Activated T-helper 1 cell treated with Interleukin-2 at 50 U/mL for 16 hours (primary cell): ENCODE measurements around the gene TENM4.

Experiments
- DNase-seq: peaks from one replicate; pipeline ENCODE4 v3.0.0-alpha.2; 2020; ENCODE audit warnings: low read depth

Gene TENM4

DNA sequence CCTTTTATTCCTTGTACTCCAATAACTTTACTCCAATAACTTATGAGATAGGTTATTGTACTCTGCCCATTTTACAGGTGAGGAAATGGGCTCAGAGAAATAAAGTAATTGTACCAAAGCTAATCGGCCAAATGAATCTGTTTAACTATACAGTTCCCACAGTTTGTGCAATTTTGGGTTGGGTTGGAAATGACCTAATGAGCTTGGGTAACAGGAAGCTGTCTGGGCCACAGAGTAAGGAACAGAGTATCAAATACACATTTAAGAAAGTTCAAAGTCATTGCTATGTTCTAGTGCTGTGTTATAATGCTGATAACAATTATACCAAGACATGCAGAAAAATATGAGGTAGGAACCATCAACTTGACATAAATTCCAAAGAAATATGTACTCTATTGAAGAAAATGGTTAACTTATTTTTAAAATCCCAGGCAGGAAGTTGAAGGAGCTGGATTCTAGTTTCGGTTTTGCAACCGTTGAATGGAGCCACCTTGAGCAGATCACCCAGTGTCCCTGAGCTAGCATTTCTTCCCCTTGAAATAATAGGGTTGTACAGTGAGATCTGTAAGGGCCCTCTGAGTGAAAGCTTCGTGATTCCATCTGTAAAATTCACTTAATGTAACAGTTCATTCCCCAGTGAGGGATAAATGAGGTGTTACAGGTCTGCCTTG lies 505.3 kb downstream of the TENM4 start:
- no peak for DNase-seq

DNA sequence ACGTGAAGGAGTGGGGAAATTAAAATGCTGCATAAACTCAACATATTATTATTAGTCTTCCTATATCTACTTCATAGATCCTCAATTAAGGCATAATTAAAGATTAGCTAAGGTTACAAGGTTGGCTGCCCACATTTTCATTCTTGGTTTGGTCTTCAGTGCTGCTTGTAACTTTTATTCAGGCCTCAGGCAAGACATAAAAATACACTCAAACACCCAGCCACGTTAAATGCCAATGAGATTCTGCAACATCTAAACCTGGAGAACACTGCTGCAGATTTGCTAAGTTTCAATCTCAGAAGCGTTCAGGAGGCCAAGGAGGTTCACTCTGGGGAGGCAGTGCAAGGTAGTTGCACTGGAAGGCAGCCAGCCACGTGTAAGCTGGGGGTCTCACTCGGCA lies 507.5 kb downstream of the TENM4 start:
- no peak for DNase-seq

DNA sequence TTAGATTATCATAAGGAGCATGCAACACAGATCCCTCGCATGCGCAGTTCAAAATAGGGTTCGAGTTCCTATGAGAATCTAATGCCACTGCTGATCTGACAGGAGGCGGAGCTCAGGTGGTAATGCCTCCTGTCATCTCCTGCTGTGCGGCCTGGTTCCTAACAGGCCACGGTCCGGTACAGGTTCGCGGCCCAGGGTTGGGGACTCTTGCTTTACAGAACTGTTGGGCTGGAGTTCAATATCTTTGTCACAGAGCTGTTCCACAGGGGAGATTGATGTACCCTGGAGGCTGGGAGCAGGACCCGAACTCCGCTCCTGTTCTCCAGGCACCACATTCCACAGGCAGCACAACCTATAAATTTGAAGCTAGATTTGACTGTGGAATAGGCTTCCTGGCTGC lies 508.1 kb downstream of the TENM4 start:
- DNase-seq, result no peak

DNA sequence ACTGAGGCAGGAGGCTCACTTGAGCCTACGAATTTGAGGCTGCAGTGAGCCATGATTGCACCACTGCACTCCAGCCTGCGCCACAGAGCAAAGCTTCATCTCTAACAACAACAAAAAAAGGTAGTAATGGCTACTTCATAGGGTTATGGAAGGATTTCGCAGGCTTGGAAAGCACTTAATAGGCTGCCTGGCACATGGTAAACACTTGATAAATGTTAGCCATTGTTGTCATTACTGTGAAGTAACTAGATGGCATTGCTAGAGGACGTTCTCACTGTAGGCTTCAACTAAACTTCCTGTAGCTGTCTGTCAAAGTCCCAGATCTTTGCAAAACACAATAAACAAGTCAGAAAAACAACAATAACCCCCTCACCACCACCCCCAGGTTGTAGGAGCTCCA lies 508.9 kb downstream of the TENM4 start:
- no peak for DNase-seq

DNA sequence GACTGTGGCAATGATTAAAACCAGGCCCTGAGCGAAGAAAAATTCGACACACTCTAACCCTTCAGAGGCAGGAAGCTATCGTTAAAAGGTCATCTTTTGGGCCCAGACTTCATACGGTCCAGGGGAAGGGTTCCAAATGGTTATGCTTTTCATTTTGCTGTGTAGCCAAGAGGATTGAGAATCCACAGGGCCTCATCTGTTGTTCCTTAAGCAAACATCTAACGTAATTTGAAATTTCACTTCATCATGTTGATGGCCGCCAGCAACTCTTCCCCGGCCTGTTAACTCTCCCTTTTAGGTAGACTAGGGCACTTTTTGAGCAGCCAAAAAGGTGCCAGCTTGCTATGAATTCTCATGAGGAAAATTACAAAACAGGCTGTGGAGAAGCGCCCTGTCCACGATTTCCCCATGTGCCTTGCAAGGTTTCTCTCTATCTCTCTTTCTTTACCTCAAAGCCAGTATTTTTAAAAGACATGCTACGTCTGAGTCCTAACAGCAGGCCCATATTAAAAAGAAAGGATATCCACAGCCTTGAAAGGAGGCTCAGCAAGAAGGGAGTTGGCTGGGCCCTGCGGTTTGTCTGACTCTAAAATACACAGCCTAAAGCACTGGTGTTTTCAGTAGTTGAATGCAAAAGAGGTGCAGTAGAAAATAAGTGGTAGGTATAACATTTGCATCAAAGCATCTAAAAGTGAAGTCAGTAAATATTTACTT lies 509.9 kb downstream of the TENM4 start:
- DNase-seq, result no peak

DNA sequence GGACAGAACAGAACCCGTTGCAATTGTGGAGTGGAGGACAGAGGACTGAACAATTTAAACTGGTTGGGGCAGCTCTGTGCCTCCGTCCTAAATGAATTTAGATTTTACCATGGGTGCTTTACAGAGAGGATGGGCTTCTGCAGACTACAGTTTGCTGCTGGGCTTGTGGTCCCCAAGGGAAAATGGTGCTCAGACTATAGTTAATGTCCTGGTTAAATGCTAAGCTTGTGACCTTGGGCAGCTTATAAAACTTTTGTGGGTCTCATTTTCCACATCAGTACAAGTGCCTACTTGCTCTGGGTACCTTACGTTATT lies 511.0 kb downstream of the TENM4 start:
- DNase-seq, result no peak

DNA sequence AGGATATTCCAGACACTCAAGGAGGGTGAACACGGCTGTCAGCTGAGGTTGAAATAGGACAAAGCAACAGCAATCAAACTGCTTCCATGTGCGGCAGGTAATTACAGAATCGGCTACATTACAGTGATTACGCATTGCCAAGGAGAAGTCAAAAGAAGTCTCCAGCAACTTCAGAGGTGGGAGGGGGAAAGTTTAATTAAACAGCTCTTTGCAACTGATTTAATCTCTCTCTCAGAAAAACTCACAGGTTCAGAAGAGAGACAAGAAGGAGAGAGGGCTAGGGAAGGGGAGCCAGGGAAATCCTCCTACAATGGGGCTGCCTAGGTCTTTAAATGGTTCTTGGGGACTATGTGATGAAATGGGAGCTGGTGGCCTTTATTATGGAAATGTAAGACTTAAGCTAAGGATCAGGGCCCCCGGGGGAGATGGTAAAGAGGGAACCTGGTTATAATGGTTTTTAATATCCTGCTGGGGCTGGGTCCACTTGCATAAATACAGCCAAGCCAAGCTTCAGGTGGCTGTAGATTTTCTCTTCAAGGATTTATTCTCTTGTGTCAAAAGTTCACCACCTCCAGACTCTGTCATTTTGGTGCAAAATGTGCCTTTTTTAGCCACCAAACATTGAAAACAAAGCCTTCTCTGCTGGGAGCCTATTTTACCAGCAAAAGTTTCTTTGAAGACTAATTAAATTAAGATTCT lies 511.5 kb downstream of the TENM4 start:
- no peak for DNase-seq

DNA sequence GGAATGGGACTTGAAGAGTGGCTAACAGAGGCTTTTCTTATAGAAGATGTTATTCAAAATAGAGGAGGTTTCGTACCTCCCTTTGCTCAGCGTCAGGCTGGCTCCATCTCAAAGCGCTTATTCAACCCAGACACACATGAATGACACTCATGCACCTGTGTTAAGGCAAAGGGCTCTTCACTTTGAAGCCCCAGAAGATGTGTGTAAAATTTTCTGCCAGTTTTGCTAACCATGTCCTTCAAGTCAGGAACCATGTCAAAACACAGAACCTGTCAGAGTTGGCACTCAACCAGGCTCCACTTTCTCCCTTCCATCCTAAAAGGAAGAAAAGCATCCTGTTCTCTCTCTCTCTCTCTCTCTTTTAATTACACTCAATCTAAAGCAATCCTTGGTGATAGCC lies 513.3 kb downstream of the TENM4 start:
- no peak for DNase-seq

DNA sequence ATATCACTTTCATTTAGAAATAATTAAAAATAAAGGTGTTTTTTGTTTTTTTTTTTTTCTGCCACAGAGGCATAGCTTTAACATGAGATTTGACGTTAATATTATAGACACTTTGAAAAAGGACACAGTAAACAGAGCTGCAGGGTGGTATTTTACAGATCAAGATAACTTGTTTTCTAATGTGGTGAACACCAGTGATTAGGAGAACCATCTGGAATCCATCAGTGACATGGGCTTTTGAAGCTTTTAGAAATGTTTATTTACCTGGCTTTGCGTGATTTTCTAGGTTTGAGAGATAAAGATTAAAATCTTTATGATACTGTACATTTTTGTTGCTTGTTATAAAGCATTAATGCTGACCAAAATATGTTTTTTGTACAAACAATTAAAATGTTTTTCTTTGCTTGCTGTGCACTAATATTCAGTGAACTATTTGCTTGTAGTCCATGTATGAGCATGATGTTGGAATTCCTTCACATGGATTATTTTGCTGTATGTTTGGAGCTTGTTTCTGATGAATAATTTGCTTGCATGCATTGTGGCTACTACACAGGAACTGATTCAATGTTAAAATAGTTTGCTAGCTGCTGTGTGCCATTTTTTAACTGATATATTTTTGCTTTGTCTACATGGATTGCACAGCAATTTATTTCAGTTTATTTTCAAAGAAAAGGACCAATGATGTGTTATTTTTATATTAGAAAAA lies 514.0 kb downstream of the TENM4 start:
- DNase-seq, result no peak

DNA sequence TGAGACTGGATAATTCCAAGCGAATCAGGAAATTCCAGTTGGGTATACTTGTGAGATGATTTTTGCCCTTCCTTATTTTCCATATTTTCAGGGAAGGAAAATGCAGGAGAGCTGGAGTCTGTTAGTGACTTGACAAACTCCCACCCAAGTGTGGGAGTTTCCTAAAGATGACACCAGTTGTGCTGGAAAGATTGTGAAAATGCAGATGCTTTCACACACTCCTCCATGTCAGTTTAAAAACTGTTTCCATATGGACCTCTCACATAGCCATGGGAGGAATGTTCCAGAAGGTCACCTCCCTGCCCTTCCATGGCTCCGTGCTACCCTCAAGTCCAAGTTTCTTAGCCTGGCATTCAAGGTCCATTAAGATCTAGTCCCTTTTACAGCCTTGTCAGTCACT lies 515.4 kb downstream of the TENM4 start:
- DNase-seq, result no peak

DNA sequence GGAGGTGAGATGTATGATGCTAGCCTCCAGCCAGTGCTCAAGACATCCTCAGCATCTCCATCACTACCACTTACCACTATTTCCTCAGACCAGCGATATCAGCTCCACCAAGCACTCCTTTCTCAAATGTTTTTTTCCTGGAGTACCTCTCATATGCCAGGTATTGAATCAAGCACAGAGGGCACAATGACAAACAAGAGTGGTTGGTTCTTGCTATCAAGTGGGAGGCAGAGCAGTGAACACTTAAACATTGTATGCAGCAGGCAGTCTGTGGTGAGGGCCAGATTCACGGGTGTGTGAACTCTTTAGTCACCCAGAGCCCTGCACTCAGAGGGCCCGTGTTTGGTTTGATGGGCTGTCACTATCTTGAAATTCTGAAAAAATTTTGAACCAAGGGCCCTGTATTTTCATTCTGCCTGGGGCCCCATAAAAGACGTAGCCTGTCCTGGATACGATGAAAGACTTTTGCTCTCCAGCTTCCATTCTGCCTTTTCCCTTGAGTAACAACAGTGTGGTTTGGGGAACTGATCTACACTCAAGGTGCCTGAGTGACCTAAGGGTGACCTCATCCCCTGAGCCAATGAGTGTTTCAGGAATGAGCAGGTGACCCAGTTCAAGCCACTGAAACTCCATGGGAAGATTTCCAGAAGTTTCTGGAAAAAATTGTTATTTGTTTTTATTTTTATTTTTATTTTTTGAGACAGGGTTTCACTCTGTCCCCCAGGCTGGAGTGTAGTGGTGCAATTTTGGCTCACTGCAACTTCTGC lies 517.8 kb downstream of the TENM4 start:
- DNase-seq, result no peak

DNA sequence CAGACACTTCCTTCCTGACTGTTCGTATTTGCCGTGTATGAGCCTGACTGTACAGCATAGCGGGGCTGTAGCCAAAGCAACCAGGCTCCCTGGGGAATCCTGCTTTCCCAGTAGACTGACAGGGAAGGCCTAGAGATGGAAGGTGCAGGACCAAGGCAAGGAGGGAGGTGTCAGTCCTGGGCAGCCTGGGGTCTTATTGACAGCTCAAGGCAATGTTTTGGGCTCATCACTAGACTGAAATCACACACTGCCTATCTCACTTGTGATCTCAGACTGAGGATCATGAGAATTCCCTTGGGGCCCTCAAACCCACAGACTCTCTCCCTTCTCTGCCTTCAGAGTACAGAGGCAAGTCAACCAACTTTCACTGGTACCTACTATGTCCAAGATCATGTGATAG lies 519.3 kb downstream of the TENM4 start:
- no peak for DNase-seq

DNA sequence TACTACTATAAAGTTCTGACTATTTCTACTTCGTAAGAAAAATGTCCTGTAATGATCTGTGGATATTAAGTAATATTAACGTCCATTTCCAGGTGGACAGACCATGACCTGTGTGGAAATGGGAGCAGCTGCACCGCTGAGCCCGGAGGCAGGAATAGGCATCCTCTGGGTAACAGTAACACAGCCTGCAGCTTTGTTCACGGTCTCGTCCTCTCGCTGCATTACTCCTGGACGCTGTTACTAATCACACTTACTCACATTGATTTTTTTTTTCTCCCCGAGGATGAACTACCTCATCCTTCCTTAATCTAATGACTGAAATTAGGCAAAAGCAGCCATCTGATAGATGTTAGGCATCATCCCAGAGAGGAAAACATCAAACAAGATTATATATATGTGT lies 520.5 kb downstream of the TENM4 start:
- DNase-seq, result no peak

DNA sequence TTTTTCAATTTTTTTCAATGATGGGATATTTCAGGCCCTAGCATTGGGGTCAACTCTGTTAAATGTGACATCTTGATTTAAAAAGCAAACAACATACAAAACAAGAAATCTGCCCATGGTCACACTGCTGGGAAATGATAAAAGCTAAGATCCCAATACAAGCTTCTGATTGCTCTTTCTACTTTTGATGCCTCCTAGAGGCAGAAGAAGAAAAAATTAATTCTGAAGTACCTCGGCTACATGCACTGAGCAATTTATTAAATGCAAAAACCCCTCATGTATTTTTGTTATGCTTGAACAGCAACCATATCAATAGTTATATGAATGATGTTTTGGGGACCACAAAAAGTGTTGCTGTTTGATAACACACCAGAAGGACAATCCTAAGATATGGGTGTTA lies 524.1 kb downstream of the TENM4 start:
- DNase-seq, result no peak

DNA sequence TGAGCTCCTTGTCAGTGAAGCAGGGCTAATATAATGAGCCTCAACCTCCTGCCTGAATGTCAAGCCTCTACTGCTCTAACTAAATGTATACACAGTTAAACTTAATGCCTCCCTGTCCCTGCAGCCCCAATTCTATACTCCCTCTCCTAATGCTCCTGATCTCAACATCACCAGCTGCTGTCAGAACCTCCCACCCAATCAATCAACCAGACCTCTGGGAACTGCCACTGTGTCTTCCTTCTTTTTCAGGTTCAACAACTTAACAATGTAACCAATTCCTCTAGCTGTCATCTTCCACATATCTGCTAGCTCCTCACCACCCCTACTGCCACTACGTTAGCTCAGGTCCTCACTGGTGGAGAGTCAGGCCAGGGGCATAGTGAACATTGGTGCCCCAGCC lies 526.3 kb downstream of the TENM4 start:
- DNase-seq, result no peak

DNA sequence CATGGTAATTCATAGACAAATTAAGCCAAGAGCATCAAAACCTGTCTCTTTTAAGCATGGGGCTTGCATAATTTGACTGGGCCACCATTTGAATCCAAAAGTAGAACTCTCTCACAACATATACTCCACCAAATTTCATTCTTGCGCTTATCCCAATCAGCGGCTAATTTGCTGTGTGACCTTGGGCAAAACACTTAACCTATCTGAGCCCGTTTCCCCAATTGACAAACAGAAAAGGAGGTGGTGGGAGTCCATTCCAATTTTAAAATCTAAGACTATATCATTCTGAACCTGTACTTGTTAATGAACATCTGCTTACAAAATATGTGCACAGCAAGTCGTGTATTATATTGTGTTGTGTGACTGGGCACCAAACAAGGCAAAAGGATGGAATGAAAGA lies 528.1 kb downstream of the TENM4 start:
- DNase-seq, result no peak

DNA sequence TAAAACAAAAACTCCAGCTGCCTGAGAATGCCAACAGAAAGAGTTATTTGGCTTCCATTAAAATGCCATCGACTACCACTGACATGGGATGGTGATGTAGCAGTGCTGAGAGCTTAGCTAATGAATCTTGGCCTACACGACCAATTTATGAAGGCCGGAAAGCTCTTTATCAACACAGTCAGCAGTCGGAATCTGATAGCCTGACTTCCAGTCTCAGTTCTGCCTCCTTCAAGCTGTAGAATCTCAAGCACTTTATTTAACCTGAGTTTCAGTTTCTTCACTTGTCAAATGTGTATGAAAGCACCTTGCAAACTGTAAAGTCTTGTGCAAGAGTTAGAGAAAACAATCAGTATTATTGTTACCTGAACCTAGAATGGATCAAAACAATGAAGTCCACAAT lies 530.5 kb downstream of the TENM4 start:
- DNase-seq, result no peak

DNA sequence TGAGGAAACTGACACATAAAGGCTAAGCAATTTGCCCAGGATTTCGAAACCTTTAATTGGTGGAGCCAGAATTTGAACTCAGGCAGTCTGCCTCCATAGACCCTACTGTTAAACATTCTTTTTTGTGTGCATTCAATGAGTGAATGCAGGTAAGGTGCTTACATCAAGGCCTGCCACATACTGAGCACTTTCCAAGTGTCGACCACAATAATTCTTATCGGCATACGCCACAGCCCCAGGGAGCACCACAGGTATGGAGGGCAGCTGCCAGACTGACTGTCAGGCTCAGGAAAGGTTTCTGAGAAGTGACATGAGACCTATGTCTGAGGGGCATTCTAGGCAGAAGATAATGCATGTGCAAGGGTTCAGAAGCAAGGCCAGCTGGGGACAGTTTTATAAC lies 531.4 kb downstream of the TENM4 start:
- DNase-seq, result no peak

DNA sequence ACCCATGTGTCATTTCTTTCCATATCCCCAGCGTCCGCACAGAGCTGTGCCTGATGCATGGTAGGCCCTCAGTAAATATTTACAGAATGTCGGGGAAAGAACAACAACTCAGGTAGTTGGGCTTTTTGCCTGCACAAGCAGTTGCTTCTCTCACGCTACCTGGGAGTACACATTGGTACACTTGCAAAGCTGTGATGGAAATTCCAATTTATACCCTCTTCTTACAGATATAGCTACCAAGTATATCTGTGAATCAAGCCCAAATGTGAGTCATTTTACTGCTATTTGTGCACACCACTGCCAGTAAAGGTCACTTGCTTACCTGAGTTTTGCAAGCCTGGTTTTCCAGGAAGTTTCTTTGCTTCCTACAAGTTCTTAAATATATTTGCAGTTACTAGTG lies 533.2 kb downstream of the TENM4 start:
- DNase-seq, result no peak

DNA sequence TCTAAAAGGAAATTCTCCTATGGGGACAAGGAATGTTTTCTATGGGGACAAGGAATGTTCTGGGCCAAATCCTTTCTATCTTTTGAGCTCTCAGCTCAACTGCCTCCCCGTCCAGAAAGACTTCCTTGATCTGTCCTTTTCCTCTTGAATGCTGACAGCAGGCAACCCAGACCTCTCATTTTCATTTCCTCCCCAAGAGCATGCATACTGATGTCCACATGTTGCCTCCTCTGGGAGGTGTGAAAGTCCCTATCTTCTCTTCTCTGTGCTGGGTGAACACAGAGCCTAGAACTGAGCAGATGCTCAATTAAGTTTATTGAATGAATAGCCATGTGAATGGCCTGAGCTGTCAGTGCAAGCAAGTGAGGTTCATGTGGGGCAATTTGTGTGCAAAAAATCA lies 534.3 kb downstream of the TENM4 start:
- no peak for DNase-seq

DNA sequence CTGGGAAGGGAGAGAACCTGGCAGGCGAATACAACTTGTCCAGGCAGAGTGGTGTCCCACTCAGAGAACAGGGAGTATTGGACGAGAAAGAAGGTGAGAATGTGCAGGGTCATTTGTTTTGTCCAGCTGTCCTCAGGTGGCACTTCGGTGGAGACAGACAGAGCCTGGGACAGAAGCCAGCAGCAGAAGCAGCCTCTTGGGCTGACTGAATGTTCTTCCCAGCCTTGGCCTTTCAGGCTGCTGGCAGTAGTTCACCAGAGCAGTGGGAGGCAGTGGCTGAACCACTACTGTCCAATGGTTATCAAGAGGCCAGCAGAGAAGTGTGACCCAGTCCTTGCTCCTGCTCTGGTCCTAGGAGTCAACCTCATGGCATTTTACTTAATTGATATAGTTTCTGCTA lies 535.1 kb downstream of the TENM4 start:
- no peak for DNase-seq

DNA sequence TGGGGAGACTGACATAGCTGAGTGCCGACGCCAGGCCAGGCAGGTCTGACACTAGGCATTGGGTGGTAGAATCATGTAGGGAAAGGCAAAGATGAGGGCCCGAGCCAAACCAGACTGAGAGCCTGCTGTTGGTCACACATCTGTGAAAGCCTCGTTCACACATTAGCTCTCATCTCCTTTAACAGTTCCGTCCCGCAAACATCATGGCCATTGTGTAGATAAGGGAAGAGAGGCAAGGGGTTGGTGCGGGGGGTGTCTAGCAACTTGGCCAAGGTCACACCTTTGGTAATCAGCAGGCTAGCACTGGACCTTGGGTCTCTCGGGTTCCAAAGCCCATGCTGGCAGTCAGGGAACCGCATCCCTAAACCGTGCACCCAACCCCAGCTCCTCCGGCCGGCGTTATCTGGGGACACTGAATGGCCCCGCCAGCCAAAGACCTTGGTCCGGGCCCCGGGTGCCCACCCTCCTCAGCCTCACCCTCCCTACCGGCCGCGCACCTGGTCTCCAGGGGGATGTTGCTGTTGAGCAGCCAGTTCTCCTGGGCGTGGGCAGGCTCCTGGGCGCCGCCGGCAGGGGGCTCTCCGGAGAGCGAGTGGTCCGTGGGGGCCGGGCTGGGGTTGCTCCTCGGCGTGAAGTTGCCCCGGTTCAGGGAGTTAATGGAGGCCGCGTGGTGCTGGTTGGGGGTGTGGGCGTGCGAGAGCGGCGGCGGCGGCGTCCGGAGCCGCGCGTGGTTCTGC lies 537.9 kb downstream of the TENM4 start:
- DNase-seq, result no peak
